Stomach (tissue), 4 donors: ENCODE measurements around the gene TBRG4.

Experiments
- CTCF ChIP-seq, 7 experiments: fragments of 450-650 bp in 4 of 7; fragments of 200-600 bp in 3 of 7; sonication (generic) in 3 of 7; IDR thresholded peaks; one replicate each; pipeline ENCODE4 v1.5.1; 2016 to 2019; ENCODE audit warnings: antibody characterized with exemption in 7 of 7, control low read depth in 2 of 7, mild to moderate bottlenecking in 1 of 7
- POLR2A ChIP-seq, 4 donors: fragments of 450-650 bp; IDR thresholded peaks; one replicate each; pipeline ENCODE4 v1.6.1; 2016; ENCODE audit warnings: antibody characterized with exemption in 4 of 4, control low read depth in 2 of 4, mild to moderate bottlenecking in 1 of 4, moderate library complexity in 1 of 4

GRCh38 chr7:45086331-45087065 is 25.0 kb downstream of the TBRG4 start:
- TF ChIP-seq CTCF (IDR thresholded peaks at IDR 0.05) (no peak), POLR2A (IDR thresholded peaks at IDR 0.05) (no peak)
